Activated naive CD4-positive, alpha-beta T cell treated with anti-CD3 and anti-CD28 coated beads, Interleukin-2, amount 10 ng/mL, durations not matched to agents 7 days and 5 days (primary cell): ENCODE results near the gene MPV17.
A peak's percentile ranks its signal among the peaks of the same experiment; 100 is the strongest.

Source experiments
- CTCF ChIA-PET: fragments of 350-600 bp; sonication (Branson Sonifier 250); formaldehyde crosslinking; loops from one replicate; lab custom pipeline; 2021; ENCODE audit warnings: antibody characterized with exemption; lab: Charles Lee
- DNase-seq: peaks from one replicate; pipeline ENCODE4 v3.0.0-alpha.2; 2020
- H3K27ac Mint-ChIP-seq: one replicate; pipeline ENCODE4 v1.8.0; 2021; ENCODE audit warnings: mild to moderate bottlenecking, moderate library complexity, mixed read lengths
- H3K27me3 Mint-ChIP-seq: one replicate; pipeline ENCODE4 v1.8.0; 2021; ENCODE audit warnings: mild to moderate bottlenecking, mixed read lengths
- H3K36me3 Mint-ChIP-seq: one replicate; pipeline ENCODE4 v1.8.0; 2021; ENCODE audit warnings: mixed read lengths
- H3K4me1 Mint-ChIP-seq: one replicate; pipeline ENCODE4 v1.8.0; 2021; ENCODE audit warnings: mixed read lengths
- H3K4me3 Mint-ChIP-seq: one replicate; pipeline ENCODE4 v1.8.0; 2021; ENCODE audit warnings: mild to moderate bottlenecking, moderate library complexity, mixed read lengths
- H3K9me3 Mint-ChIP-seq: one replicate; pipeline ENCODE4 v1.8.0; 2021; ENCODE audit warnings: mixed read lengths

The MPV17 gene

DNA sequence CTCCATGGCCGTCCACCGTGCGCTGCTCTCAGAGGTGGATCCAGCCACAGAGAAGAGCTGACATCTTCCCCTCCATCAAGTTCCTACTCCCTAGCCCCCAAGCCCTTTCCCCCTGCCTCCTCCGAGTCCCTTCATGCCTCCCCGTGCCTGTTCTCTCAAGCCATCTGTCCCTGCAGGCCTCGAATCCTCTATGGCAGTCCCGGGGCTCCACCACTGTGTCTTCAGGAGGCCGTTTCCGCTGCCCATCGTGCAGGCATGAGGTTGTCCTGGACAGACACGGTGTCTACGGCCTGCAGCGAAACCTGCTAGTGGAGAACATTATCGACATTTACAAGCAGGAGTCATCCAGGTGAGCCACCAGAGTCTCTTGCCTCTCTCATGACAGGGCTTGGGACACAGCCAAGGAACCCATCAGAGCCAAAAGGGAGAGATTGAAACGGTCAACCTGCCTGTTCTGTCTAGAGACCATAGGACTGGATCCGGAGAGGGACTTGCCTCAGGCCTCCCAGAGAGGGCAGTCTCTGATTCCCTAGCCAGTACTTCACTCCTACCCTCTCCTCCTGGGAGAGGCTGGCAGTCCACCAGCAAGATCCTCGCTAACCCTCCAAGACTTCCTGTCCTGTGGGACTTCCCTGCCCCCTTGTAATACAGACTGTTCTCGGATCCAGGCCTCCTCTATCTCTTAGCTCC is 24.4 kb downstream of the MPV17 start:
- CTCF ChIA-PET, result interaction anchor here (0.6 to 0.8 kb wide), 2 partner anchors 14 to 199 kb away, joined by 3 read pairs; no protein-coding TSS in a partner anchor
- Mint-ChIP-seq H3K27me3 (peaks cover 33% of the 10 kb centered on the region), H3K9me3 (no peaks in the 10 kb centered on the region), H3K4me1 (peaks cover 4% of the 10 kb centered on the region), H3K27ac (no peak overlapping the region), H3K4me3 (no peak overlapping the region), H3K36me3 (no peaks in the 10 kb centered on the region)
- no peak for DNase-seq

DNA sequence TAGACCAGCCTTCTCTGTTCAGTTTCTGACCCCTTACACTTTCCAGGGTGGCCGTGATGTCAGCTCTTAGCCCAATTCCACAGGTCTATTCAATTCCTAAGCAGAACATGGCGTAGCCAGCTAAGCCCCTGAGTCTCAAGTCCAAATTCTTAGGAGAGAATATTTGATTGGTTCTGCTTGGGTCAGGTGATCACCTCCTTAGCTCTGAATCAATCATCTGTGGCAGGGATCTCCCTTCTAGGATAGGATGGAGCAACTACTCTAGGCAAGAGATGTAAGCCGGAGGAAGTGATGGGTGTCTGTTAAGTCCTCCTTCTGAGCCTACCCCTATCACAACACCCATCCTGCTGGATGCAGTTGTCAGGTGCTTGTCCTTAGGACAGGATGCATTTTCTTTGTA is 25.7 kb downstream of the MPV17 start:
- no peaks in the 10 kb centered on the region for H3K9me3 Mint-ChIP-seq

DNA sequence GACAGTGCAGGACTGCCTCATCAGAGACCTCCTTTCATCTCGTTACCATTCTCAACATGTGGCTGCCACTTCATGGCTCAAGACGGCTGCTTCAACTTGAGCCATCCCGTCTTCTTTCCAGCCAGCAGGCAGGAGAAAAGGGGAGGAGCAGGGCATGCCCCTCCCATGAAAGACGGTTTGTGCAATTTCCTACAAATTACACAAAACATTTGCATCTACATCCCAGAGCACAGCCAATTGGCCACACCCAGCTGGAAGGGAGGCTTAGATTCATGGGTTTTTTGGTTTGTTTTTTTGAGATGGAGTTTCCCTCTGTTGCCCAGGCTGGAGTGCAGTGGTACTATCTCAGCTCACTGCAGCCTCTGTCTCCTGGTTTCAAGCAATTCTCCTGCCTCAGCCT is 26.4 kb downstream of the MPV17 start:
- peaks cover 43% of the 10 kb centered on the region for H3K27me3 Mint-ChIP-seq
- no peak overlapping the region for H3K4me3 Mint-ChIP-seq
- H3K4me1 Mint-ChIP-seq, result no peaks in the 10 kb centered on the region
- no peak for DNase-seq
- H3K9me3 Mint-ChIP-seq, result no peaks in the 10 kb centered on the region
- CTCF ChIA-PET, result interaction anchor here (0.9 kb wide), 1 partner anchor 387 kb away, joined by 3 read pairs; no protein-coding TSS in a partner anchor
- no peaks in the 10 kb centered on the region for H3K36me3 Mint-ChIP-seq
- no peak overlapping the region for H3K27ac Mint-ChIP-seq

More for the DNA sequence above, 25.7 kb downstream of the MPV17 start:
- Mint-ChIP-seq H3K27ac (no peak overlapping the region), H3K36me3 (no peaks in the 10 kb centered on the region), H3K4me1 (no peaks in the 10 kb centered on the region), H3K4me3 (no peak overlapping the region), H3K27me3 (peaks cover 39% of the 10 kb centered on the region)
- no peak for DNase-seq
- CTCF ChIA-PET, result interaction anchor here (0.9 kb wide), 1 partner anchor 386 kb away, joined by 3 read pairs; no protein-coding TSS in a partner anchor

DNA sequence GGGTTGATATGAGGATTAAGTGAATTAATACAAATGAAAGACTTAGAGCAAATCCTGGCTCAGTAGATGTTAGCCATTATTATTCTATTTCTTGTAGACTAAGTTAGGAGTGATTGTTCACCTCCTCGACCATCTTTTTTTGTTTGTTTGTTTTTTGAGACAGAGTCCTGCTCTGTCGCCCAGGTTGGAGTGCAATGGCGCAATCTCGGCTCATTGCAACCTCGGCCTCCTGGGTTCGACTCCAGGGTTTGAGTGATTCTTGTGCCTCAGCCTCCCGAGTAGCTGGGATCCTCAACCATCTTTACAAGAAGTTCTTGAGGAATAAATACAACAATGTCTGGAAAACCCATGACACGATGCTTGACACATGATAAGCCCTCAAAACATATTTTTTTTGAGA is 28.0 kb downstream of the MPV17 start:
- peaks cover 44% of the 10 kb centered on the region for H3K27me3 Mint-ChIP-seq
- H3K4me3 Mint-ChIP-seq, result no peak overlapping the region
- H3K9me3 Mint-ChIP-seq, result no peaks in the 10 kb centered on the region
- no peak for DNase-seq
- no peaks in the 10 kb centered on the region for H3K36me3 Mint-ChIP-seq
- no peak overlapping the region for H3K27ac Mint-ChIP-seq
- CTCF ChIA-PET, result interaction anchor here (1.6 kb wide), 1 partner anchor 8 kb away, joined by 6 read pairs; no protein-coding TSS in a partner anchor
- H3K4me1 Mint-ChIP-seq, result no peaks in the 10 kb centered on the region

DNA sequence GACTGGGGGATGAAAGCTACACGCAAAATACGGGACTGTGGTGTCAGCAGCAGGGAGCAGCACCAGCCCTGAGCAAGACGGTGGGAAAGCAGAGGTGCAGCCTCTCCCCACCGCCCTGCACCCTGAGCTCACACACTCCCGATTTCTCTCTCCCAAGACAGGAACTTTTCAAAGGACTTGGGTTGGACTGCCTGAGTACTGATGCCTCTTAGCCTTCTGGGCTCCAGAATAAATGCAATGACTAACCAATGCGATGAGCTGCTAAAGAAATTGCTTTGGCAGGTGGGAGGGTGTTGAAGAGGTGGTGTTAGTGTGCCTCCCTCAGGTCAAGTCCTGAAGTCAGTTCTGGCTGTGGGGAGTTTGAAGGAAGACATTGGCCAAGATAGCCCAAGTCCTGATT is 31.0 kb downstream of the MPV17 start:
- no peak overlapping the region for H3K27ac Mint-ChIP-seq
- H3K36me3 Mint-ChIP-seq, result no peaks in the 10 kb centered on the region

DNA sequence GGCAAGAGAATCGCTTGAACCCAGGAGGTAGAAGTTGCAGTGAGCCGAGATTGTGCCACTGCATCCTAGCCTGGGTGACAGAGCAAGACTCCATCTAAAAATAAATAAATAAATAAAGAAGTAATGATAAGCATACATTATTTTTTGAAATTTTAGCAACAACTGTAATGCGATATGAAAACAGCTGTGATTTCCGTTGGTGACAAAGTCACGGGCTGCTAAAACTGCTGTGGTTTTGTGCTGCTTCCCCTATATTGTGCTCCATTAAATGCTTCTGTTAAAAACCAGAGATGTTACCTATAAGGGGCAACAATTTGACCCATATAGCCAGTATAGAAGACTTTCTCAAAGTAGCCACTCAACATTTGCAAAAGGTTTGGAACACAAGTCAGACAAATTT is 32.3 kb downstream of the MPV17 start:
- CTCF ChIA-PET, result interaction anchor here (1.0 kb wide), 2 partner anchors 11 to 336 kb away, joined by 3 read pairs; no protein-coding TSS in a partner anchor
- no peak overlapping the region for H3K27ac Mint-ChIP-seq
- peaks cover 42% of the 10 kb centered on the region for H3K27me3 Mint-ChIP-seq

More for the DNA sequence above, 31.0 kb downstream of the MPV17 start:
- Mint-ChIP-seq H3K9me3 (no peaks in the 10 kb centered on the region), H3K4me1 (no peaks in the 10 kb centered on the region), H3K27me3 (peaks cover 39% of the 10 kb centered on the region), H3K4me3 (no peak overlapping the region)
- no peak for DNase-seq
- CTCF ChIA-PET, result interaction anchor here (1.5 to 2.9 kb wide), 2 partner anchors 11 kb away, joined by 11 read pairs; no protein-coding TSS in a partner anchor

DNA sequence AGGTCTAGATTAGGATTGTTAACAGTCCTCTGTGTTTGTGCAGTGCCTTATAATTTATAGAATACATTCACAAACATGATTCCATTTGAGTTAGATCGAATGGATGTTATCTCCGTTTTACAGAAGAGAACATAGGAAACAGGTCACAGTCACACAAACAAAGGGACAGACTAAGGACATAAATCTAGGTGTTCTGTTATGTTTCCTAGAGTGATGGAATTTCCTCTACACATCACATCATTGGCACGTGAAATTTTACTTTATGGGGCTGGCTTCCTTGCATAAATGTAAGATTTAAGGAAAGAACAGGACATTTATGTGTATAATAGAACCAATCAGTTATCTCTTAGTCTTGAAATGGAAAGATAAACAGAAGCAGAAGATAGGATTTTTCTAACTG is 34.3 kb downstream of the MPV17 start:
- no peaks in the 10 kb centered on the region for H3K9me3 Mint-ChIP-seq
- H3K27ac Mint-ChIP-seq, result no peak overlapping the region
- no peaks in the 10 kb centered on the region for H3K4me1 Mint-ChIP-seq
- peaks cover 47% of the 10 kb centered on the region for H3K27me3 Mint-ChIP-seq
- CTCF ChIA-PET, result interaction anchor here (1.1 kb wide), 2 partner anchors 14 to 18 kb away, joined by 3 to 10 read pairs; no protein-coding TSS in a partner anchor
- no peaks in the 10 kb centered on the region for H3K36me3 Mint-ChIP-seq
- no peak for DNase-seq
- H3K4me3 Mint-ChIP-seq, result no peak overlapping the region

More for the DNA sequence above, 32.3 kb downstream of the MPV17 start:
- no peaks in the 10 kb centered on the region for H3K4me1 Mint-ChIP-seq
- H3K9me3 Mint-ChIP-seq, result no peaks in the 10 kb centered on the region
- no peak overlapping the region for H3K4me3 Mint-ChIP-seq
- H3K36me3 Mint-ChIP-seq, result no peaks in the 10 kb centered on the region
- DNase-seq, result no peak

DNA sequence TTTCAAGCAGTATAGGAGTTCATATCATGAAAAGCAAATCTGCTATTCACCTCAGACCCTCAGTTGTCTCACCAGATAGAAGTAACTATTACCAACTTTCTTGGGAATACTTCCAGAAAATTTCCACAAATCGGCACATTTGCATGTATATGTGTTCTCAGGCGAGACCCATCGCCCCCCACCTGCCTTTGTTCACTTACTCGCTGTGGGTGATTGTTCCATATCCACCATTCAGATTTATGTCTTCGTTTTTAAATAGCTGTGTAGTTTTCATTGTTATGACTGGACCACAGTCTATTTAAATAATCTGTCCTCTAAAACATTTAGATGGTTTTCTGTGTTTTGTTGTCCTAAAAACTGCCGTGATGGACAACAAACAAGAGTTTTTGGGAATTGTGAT is 37.4 kb downstream of the MPV17 start:
- CTCF ChIA-PET, result no interaction called here
- Mint-ChIP-seq H3K27me3 (peaks cover 55% of the 10 kb centered on the region), H3K4me3 (no peak overlapping the region), H3K9me3 (no peaks in the 10 kb centered on the region), H3K27ac (no peak overlapping the region), H3K4me1 (no peaks in the 10 kb centered on the region), H3K36me3 (no peaks in the 10 kb centered on the region)
- DNase-seq, result no peak

DNA sequence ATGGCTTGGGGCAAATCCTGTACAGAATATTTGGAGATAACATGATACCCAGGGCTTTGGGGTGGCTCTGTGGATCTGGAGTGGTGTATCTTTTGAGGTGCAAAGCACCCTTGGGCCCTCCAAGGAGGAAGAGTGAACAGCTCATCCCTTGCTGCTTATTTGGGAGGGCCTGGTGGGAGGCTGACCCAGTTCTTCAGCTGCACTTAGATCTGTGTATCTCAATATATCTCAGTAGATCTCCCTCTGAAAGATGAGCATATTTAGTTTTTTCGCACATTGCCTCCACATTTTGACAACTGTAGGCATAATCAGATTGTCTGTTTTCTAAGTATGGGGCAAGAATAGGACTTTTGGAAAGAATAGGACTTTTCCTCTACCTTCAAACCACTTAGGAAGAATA is 37.9 kb downstream of the MPV17 start:
- H3K9me3 Mint-ChIP-seq, result no peaks in the 10 kb centered on the region
- H3K36me3 Mint-ChIP-seq, result no peaks in the 10 kb centered on the region
- H3K4me3 Mint-ChIP-seq, result no peak overlapping the region
- no peak overlapping the region for H3K27ac Mint-ChIP-seq
- CTCF ChIA-PET, result interaction anchor here (0.7 kb wide), 1 partner anchor 13 kb away, joined by 3 read pairs; no protein-coding TSS in a partner anchor
- peaks cover 55% of the 10 kb centered on the region for H3K27me3 Mint-ChIP-seq
- DNase-seq, result no peak
- peaks cover 1% of the 10 kb centered on the region for H3K4me1 Mint-ChIP-seq

DNA sequence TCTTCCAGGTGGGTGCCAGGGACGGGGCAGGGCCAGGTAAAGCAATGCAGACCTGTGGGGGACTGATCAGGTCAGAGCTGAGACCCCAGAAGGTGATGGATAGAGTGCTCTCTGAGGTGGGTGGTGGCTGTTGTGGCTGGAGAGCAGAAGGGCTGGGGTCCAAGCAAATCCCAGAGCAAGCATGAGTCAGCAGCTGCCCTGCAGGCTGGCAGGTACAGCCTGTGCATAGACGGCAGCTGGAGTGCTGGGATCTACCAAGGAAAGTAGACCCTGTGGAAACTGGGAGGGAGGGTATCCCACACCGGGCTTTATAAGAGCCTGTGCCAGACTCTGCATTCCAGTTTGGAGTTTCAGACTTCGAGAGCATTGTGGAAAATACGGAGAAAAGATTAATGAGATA is 40.0 kb downstream of the MPV17 start:
- DNase-seq, result no peak
- Mint-ChIP-seq H3K27me3 (peaks cover 57% of the 10 kb centered on the region), H3K27ac (no peak overlapping the region), H3K36me3 (no peaks in the 10 kb centered on the region), H3K9me3 (no peaks in the 10 kb centered on the region), H3K4me1 (peaks cover 4% of the 10 kb centered on the region), H3K4me3 (no peak overlapping the region)
- CTCF ChIA-PET, result interaction anchor here (1.0 to 5.1 kb wide), 5 partner anchors 10 to 195 kb away, joined by 3 to 42 read pairs (median 6); no protein-coding TSS in a partner anchor

DNA sequence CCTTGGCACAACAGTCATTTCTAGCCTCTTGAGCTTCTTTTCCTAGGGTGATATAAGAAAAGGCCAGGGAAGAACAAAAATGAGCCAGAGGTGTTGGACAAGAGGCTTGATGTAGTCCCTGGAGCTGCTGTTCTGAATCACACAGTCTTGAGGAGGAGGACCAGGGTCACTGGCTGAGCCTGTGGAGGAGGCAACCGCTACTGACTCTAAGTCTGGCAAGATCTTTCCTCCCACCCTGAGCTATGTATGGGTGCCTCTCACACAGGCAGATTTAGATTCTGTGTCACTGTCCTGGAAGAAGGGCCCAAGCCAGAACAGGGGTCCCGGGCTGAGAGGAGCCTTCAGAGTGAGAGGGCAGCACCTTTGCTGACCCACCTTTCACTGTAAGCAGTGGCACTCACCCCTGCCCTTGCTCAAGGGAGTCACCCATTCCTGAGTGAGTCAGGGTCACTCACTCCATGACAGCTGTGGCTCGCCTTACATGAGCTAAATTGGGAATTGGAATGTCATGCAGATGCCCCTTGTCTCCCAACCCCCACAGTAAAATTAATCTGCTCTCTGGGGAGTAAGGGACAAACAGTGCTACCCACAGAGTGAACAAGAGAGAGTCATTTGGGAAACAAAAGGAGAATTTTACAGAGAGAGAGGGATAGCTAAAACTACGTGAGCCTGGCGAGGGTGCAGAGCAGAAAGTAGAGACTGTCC is 40.9 kb downstream of the MPV17 start, which contains the start of gene TRIM54:
TSS of gene TRIM54 (plus strand) at position 575 of the 705 bp plus-strand sequence. CDS start 303 bp downstream, outside the sequence.
- CTCF ChIA-PET, result interaction anchor here (0.8 to 5.2 kb wide), 9 partner anchors 9 to 320 kb away, joined by 3 to 42 read pairs (median 6); no protein-coding TSS in a partner anchor
- Mint-ChIP-seq H3K4me1 (peaks cover 4% of the 10 kb centered on the region), H3K4me3 (no peak within 1 kb of the TSS), H3K27ac (peak within 1 kb of the TSS; percentile 47), H3K27me3 (peaks cover 54% of the 10 kb centered on the region), H3K9me3 (no peaks in the 10 kb centered on the region), H3K36me3 (no peaks in the 10 kb centered on the region)
- no peak for DNase-seq

DNA sequence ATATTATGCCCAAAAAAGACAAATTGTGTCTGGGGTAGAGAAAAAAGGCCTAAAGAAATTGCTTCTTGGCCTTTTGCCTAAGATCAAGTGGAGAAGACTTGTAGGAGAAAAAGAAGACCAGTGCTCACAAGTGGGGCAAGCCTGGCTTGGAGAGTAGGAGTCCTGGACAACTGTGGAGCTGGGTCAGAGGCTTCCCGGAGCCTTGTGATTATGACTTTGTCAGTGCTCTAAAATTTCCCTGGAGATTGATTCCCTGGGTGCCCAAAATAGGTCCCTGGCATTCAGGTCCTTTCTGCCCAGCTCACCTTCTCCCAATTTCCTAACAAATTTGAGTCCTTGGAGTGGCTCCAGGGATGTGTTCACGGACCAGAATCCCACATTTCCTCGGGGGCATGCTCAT is 41.5 kb downstream of the MPV17 start:
- CTCF ChIA-PET, result interaction anchor here (0.8 to 5.2 kb wide), 7 partner anchors 11 to 319 kb away, joined by 3 to 42 read pairs (median 14); no protein-coding TSS in a partner anchor
- Mint-ChIP-seq H3K27me3 (peaks cover 51% of the 10 kb centered on the region), H3K4me1 (peaks cover 4% of the 10 kb centered on the region), H3K9me3 (no peaks in the 10 kb centered on the region), H3K27ac (no peak overlapping the region), H3K4me3 (no peak overlapping the region), H3K36me3 (no peaks in the 10 kb centered on the region)
- no peak for DNase-seq

DNA sequence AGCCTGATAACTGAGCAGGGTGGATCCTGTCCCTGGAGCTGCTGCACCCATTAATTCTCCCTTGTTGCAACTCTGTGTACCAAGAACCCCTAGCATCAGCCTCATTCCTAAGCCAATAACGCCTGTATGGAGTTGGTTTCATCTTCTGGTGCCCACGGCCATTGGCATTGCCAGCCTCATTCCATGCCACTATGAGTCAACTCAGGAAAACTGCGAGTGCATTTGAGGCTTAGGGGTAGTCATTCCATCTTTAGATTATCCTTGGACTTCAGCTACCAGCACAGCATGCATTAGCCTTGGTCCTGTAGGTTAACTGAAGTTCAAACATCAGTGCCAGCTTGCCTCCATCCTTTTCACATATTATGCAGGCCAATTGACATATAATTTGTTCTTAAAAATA is 42.1 kb downstream of the MPV17 start:
- H3K4me3 Mint-ChIP-seq, result no peak overlapping the region
- CTCF ChIA-PET, result interaction anchor here (1.1 to 5.2 kb wide), 8 partner anchors 10 to 319 kb away, joined by 5 to 42 read pairs (median 16); partner anchors contain the start of gene SLC30A3
- no peaks in the 10 kb centered on the region for H3K9me3 Mint-ChIP-seq
- H3K36me3 Mint-ChIP-seq, result no peaks in the 10 kb centered on the region
- peaks cover 4% of the 10 kb centered on the region for H3K4me1 Mint-ChIP-seq
- H3K27me3 Mint-ChIP-seq, result peaks cover 55% of the 10 kb centered on the region
- H3K27ac Mint-ChIP-seq, result no peak overlapping the region
- DNase-seq, result no peak

DNA sequence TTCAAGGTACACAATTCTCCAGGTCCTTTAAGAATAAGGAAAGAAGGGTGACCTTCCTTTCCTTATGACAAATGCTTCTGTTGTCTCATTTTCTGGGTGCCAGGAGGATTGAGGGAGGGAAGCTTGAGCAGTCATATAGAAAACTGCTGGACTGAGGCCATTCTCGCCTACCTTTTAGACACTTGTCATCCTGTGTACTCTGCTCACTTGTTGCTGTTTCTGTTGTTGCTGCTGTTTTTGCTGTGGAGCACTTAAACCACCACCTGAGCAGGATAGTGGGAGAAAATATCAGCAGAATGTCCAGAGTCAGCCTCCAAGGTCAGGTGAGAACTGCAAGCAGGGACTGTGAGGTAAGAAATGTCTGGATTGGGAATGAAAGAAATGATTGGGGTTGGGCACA is 44.9 kb downstream of the MPV17 start:
- Mint-ChIP-seq H3K27me3 (peaks cover 57% of the 10 kb centered on the region), H3K9me3 (no peaks in the 10 kb centered on the region), H3K27ac (no peak overlapping the region), H3K4me3 (no peak overlapping the region), H3K4me1 (peaks cover 6% of the 10 kb centered on the region), H3K36me3 (no peaks in the 10 kb centered on the region)
- CTCF ChIA-PET, result interaction anchor here (5.1 to 5.2 kb wide), 2 partner anchors 28 to 178 kb away, joined by 28 to 42 read pairs; no protein-coding TSS in a partner anchor
- no peak for DNase-seq
